GM21786 (cell line): Measurements from ENCODE around the gene SPATA6L.

Source experiments
- ATAC-seq: cut with Tn5 transposase; IDR thresholded peaks from one replicate; pipeline ENCODE4 v1.9.1; 2021; ENCODE audit not compliant: unreplicated experiment

Gene SPATA6L

DNA sequence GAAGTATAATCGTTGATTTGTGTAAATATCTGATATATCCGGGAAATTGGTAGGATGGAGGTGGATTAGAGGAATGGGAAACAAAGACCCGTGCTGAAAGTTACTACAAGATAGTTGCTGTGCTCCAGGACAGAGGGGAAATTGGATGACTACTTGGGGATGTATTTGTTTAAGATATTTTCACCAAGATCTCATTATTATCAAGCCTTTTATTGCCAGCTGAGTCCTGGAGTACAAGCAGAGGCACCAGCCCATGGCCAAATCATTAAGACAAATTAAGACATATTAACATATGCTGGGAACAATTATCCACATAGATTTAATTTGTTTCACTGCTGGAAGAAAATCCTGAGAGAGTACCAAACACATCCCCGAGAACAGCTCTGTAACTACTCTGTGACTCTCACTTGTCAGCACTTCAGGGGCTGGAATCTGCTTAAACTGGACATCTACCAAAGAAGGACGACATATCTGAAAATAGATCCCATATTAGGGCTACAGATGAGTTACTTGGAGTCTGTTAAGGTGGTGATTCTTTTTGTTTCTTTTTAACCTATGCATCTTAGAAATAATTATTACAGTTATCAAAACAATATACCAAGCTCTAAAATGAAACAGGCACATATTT is 107.8 kb downstream of the SPATA6L start:
- ATAC-seq = no peak

DNA sequence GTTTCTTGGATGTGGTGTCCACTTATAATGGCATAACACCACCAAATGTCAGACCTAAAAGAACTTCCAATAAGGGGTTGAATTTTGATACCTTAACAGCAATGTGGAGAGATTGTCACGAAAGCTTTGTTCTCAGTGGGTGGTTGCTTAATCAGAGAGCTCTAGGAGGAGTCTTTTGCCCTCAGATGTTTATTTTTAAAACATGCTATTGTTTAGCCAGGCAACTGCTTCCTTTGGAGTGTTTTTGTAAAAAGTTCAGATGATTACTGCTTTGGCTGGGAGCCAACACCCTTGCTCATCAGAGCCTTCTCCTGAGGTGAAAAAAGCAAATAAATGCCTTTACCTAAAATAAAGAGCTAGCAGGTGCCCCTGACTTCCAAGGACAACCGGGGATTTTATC is 111.0 kb downstream of the SPATA6L start:
- ATAC-seq = no peak

DNA sequence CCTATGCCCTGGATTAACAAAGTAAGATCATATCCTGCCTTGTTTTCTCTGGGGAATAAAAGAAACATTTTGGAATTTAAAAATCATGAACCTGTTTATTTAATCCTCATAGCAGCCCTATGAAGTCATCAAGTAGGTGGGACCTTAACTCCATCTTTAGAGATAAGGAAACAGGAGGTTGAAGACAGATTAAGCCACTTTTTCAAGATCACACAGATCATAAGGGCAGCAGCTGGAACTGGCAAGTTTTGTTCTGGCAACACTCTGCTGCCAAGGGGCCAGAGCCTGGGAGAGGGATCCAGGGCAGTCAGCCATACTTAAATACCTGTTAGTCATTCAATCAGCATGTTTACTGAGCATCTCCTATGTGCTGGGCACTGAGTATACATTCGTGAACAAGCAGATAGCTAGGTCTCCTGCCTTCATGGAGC is 112.3 kb downstream of the SPATA6L start:
- ATAC-seq = no peak

DNA sequence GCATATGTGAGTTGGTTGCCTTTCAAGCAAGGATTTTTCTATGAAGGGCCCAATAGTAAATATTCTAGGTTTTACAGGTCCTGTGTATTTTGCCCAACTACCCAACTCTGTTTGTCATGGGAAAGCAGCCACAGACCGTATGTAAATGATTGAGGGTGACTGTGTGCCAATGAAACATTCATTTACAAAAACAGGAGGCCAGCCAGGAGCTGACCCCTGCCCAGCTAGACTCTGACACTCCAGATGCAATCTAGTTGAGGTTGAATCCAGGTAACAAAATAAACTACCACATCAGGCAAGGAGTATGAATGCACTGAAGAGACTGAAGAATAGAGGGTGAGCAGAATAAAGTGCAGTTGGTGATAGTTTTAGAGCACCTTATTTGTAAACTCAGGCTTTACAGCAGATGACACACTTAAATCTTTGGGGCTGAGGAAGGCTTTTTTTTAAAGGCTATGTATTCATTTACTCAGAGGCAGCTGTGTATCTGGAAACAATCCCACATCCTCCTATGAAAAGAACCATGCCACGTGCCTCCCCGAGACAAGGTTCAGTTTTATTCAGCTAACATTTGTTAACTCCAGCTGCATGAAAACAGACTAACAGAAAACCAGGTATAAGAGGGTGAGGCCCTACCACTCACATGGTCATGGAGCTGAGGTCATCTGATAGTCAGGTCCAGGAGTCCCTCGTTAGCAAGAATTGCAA is 115.3 kb downstream of the SPATA6L start:
- no peak for ATAC-seq

DNA sequence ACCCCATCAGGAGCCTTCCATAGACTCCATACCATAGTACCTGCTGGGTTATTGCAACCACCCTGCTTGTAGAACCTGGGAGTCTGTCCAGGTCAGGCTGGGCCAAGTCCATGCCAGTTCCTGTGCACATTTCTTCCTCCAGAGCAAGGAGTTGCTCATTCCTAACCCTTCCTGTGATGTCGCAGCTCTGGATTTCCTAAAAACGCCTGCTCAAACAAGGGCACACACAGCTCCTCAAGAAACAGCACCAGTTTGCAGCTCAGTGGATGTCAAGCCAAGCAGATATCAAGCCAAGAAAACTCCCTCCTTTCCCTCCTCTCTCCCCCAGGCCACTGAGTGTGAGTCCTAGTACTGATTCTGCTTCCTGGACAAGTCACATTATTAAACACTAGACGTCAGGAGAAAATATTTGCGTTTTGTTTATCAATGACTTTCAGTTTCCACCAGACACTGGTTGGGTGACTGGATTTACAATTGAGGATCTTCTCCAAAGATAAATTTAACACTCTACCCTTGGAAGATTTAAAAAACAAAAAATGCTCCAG is 116.5 kb downstream of the SPATA6L start:
- ATAC-seq = no peak

DNA sequence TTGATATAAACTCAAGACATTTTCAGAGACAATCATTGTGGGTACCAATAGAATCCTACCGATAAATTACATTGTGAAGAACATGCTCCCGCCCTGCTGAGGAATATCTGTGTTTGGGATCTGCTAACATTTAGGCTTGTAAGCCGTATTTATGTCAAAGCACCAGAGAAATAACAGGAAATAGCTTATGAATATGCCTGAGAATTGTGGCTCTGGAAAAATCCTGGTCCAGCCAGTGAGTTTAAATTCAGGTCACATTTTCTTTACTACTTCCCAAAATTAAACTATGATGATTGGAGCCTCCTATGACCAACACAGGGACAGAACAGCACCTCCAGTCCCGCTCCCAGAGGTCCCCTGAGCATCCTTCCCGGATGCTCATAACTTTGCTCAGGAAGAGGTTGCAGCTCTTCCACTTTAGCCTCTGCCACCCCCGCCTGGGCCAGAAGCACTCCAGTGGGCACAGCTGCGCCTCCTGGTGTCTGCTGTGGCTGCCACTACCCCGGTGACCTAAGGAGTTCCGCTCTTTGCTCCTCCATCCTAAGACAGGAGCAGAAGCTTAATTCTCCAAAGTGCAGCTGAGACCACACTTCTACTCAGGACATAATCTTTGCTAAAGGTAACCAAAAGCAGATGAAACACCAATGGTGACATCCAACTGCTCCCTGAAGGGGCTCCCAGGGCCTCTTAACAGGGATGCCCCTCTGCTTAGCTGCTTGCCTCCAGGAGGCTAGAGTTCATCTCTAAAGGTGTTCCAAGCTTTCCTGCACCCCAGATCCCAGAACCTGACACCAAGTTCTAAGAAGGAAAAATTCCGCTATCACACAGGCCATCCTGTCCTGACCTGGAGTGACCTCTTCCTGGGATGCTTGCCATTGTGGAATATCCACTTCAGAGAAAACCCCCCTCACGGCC is 117.2 kb downstream of the SPATA6L start:
- ATAC-seq = no peak
